SH-SY5Y (cell line): Measurements from ENCODE around the gene CSKMT.

ENCODE experiments used
- GATA2 ChIP-seq: IDR thresholded peaks from 2 replicates; pipeline ENCODE4 v1.6.1; 2011; ENCODE audit warnings: mild to moderate bottlenecking, low read depth, low read length
- GATA3 ChIP-seq: IDR thresholded peaks from 2 replicates; pipeline ENCODE4 v1.6.1; 2011; ENCODE audit warnings: low read depth, mild to moderate bottlenecking, low read length, moderate library complexity

CSKMT gene

GRCh38 chr11:62665075-62665598 is at the start of gene CSKMT, which contains the start of gene C11orf98:
TSS of gene CSKMT (plus strand) at chr11:62665312. CDS start at chr11:62665880, 568 bp downstream.
TSS of gene C11orf98 (minus strand) at chr11:62665210. CDS start at chr11:62665169, 41 bp downstream.
- TF ChIP-seq GATA3 (no peak), GATA2 (no peak)

GRCh38 chr11:62615521-62615920 is 49.6 kb upstream of the CSKMT start:
- TF ChIP-seq GATA3 = no peak
- no peak for TF ChIP-seq GATA2

- TF ChIP-seq GATA3 = no peak
- no peak for TF ChIP-seq GATA2
Observed at GRCh38 chr11:62621027-62621566, 44.0 kb upstream of the CSKMT start.

GRCh38 chr11:62621567-62622470 is 43.3 kb upstream of the CSKMT start, which contains the start of gene B3GAT3:
TSS of gene B3GAT3 (minus strand) at chr11:62621986. CDS start at chr11:62621947, 39 bp downstream.
- TF ChIP-seq GATA3 (no peak), GATA2 (no peak; the same call in 1 of the 2 replicates)

- TF ChIP-seq GATA3 (no peak), GATA2 (no peak; the same call in 1 of the 2 replicates)
Observed at GRCh38 chr11:62622476-62623089, 42.5 kb upstream of the CSKMT start.

GRCh38 chr11:62627713-62628112 is 37.4 kb upstream of the CSKMT start:
- no peak for TF ChIP-seq GATA3
- no peak for TF ChIP-seq GATA2

- TF ChIP-seq GATA3 (no peak), GATA2 (no peak)
Observed at GRCh38 chr11:62632492-62632891, 32.6 kb upstream of the CSKMT start.

GRCh38 chr11:62644220-62644619 is 20.9 kb upstream of the CSKMT start:
- TF ChIP-seq GATA2 = no peak
- no peak for TF ChIP-seq GATA3

GRCh38 chr11:62645671-62645945 is 19.5 kb upstream of the CSKMT start:
- no peak for TF ChIP-seq GATA3
- TF ChIP-seq GATA2 = no peak; the same call in 1 of the 2 replicates

- TF ChIP-seq GATA2 (no peak), GATA3 (no peak)
Observed at GRCh38 chr11:62645946-62646824, 18.9 kb upstream of the CSKMT start, which contains the start of gene GANAB. TSS of gene GANAB (minus strand) at chr11:62646613. CDS start at chr11:62646599, 14 bp downstream.

GRCh38 chr11:62646825-62647608 is 18.1 kb upstream of the CSKMT start:
- TF ChIP-seq GATA3 (no peak), GATA2 (no peak)

GRCh38 chr11:62647609-62648005 is 17.5 kb upstream of the CSKMT start:
- no peak for TF ChIP-seq GATA2
- TF ChIP-seq GATA3 = no peak
